NCI-H1092 treated with DMSO at 0.1 percent for 48 hours (cell line): ENCODE measurements around the gene DKC1.

Experiments used
- DNase-seq: peaks from one replicate; lab custom pipeline; 2025; lab: John Stamatoyannopoulos, UW

Gene DKC1

DNA sequence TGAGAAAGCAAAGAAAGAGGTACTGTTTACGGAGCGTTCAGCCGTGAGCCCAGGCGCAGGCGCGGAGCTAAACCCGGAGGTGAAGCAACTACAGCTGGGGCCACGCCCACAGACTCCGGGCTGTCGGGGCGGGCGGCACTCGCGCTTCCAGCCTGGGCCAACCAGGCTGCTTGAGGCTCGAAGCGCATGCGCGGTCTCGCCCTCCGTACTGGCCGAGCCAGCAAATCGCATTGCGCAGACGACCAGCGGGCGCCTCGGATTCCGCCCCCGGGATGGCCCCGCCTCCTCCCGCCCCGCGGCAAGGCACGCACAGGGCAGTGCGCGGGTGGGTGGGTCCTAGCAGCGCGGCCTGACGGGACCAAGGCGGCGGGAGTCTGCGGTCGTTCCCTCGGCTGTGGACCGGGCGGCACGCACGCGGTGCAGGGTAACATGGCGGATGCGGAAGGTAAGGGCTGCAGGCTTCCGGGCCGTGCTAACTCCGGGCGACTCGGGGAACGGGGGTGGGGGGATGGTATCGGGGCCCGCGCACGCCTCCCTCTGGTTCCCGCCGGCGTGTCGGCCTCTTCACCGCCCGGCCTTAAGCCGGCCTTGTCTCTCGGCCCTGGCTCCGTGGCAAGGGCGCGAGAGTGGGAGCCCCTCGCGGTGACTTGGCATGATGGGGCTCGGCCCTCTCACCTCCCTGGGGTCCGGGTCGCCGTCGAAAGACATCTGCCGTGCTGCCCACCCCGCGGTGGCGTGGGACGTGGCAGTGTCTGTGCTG lies at the start of gene DKC1:
Gene DKC1 (plus strand): TSS at position 328 of the 760 bp plus-strand sequence. CDS start 102 bp downstream, at position 430.
- DNase-seq = peak; percentile 97

DNA sequence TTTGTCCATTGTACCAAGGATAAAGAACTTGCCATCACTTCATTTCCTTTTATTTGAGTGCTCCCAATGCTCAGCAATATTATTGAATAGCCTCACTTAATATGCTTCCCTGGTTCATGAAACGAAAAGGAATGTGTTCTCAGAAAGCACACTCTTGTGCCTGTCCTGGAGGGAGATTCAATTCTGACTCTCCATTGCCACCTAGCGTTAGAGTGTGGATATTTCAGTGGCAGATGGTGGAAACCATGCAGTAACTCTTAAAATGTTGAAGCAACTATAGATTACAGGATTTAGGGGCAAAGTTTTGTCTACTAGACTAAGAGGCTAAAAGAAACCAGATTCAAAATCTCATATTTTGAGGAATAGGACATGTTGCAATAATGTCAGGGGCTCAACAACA lies 47.7 kb upstream of the DKC1 start:
- peak; percentile 22 for DNase-seq

DNA sequence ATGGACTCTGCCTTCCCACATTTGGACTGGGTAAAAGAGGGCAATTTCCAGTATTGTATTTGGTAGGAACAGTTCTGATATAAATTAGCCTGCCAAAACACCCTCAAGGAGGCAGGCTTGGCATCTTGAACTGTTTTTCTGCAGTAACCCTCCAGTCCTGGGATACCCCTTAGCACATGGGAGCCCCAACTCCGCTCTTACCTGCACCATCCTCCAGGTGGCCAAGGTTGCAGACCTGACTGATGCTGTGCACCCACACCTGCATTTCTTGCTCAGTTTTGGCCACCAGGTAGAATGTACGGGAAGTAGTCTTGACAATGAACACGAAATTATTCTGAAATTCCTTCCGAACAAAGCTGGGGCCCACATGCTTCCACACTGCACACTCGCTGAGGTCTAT lies 46.8 kb upstream of the DKC1 start:
- no peak for DNase-seq

DNA sequence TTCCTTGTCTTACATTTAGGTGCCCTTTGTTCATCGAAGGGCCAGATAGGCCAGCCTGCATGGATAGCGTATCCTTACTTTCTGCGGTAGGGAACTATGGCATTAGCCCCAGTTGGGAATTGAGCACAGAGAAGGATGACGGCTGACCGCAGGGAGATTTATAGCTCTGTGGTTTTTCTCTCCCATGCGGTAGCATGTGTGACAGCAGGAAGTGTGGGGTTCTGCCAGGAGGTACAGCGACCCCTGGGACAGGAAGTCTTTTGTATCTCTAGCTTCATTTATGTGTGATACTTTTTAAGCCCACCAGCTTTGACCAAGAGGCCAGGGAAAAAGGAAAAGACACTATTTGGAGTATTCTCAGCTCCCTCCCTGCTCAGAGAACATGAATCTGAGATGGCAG lies 44.8 kb upstream of the DKC1 start:
- DNase-seq = no peak

DNA sequence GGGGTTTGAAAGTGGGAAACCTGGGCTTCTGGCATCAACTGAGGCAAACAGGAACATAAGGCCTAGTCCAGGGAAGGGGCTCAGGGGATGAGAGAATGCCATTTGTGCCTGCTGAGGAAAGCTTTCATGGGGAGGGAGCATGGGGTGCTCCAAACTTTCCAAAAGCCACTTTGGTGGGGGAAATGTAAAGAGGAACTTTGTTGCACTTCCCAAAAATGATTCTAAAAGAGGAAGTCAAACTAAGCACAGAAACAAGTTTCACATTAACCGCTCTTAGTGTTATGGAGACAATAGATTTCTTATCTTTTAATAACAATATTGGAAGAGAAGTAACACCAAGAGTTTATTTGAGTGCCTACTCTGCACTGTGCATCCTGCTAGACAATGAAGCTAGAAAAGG lies 44.0 kb upstream of the DKC1 start:
- DNase-seq = no peak

DNA sequence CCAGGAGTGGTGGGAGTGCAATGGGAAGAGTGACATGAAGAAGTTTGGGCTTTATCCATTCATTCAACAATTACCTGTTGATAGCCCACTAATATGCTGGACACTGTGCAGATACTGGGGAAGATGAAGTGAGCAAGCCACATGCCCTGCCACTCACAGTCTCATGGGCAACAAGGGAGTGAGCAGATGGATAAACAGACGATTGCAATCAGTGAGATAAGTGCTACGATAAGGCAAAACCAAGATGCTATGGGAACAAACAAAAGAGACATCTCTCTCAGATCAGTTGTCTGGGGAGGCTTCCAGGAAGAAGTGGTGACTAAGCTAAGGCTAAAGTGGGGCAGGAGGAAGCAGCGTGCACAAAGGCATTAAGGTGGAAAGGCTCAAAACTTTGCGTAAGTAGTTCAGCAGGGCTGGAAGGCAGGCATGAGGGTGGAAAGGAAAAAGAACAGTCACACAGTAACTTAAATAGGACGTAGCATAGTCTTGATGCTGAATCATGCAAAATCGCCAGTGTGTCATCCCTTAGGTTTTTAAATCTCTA lies 43.5 kb upstream of the DKC1 start:
- DNase-seq = no peak

DNA sequence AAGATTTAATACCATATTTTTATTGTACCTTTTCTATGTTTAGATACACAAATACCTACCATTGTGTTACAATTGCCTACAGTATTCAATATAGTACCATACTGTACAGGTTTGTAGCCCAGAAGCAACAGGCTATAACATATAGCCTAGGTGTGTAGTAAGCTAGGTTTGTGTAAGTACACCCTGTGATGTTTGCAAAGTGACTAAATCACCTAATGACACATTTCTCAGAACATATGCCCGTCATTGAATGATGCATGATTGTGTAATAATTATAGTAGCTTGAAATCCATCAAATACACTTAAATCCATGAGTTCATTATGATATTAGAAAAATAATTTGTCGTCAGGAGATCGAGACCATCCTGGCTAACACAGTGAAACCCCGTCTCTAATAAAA lies 42.6 kb upstream of the DKC1 start:
- DNase-seq = no peak

DNA sequence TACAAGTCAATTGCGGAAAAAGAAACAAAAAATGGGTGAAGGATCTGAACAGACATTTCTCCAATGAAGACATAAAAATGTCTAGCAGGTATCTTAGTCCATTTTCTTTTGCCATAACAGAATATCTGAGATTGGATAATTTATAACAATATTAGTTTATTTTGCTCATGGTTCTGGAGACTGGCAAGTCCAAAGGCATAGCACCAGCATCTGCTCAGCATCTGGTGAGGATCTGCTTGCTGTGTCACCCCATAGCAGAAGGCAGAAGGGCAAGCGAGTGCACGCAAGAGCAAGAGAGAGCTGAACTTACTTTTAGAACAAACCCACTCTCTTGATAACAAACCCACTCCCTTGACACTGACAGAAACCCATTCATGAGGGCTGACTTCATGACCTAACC lies 41.5 kb upstream of the DKC1 start:
- DNase-seq = no peak

DNA sequence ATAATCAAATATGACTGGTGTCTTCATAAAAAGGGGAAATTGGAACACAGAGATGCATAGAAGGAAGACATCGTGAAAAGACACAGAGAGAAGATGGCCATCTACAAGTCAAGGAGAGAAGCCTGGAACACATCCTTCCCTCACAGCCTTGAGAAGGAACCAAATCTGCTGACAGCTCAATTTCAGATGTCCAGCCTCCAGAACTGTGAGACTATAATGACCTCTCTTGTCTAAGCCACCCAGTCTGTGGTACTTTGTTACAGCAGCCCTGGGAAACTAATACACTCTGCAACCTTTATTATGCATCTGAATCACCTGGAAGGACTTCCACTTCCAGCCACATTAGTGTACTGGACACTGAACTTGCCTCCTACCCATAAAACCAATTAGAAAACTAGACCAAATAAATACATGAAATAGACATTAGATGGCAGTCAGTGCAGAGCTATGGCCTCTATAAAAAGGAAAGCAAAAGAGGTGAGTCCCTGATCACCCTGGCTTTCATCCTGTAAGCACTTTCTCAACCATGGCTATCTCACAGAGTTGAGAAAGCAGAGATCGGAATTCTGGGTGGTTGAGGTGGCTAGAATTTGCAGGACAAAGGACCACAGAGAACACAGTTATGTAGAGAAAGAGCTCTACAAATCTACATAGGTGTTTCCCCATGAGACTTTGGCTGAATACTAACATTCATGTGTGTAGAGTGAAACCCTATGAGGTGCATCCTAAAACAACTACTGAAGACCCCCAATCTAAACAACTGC lies 37.5 kb upstream of the DKC1 start:
- DNase-seq = no peak

DNA sequence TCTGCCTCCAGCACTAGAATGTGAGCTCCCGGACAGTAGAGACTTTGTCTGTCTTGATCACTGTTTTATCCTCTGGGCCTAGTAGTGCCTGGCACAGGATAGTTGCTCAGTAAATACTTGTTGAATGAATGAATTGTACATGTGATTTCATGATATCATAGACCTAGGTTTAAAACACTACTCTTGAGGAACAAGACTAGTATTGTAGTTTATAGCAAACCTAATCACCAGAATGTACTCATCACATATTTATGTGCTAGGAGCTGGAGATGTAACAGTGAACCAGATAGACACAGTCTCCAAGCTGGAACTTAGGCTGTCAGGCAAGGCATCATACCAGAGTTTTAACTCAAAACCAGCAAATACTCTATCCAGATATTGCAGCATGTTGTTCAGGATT lies 35.2 kb upstream of the DKC1 start:
- DNase-seq = no peak

DNA sequence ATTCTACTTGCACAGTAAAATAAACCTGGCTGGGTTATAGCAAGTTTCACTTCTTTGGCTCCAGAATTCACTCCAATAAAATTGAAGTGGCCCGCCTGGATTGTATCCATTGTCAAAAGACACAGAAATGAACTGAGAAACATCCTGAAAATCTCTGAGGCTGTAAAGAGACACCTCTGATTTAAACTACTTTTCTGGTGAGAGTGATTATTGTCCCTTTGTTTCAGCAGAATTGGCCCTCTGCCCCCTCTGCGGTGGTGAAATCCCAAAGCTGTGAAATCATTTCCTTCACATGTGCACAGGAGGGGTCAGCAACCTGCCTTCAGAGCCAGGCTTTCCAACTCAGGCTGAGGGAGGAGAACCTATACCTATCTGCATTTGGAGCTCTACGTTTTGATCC lies 34.8 kb upstream of the DKC1 start:
- DNase-seq = no peak

DNA sequence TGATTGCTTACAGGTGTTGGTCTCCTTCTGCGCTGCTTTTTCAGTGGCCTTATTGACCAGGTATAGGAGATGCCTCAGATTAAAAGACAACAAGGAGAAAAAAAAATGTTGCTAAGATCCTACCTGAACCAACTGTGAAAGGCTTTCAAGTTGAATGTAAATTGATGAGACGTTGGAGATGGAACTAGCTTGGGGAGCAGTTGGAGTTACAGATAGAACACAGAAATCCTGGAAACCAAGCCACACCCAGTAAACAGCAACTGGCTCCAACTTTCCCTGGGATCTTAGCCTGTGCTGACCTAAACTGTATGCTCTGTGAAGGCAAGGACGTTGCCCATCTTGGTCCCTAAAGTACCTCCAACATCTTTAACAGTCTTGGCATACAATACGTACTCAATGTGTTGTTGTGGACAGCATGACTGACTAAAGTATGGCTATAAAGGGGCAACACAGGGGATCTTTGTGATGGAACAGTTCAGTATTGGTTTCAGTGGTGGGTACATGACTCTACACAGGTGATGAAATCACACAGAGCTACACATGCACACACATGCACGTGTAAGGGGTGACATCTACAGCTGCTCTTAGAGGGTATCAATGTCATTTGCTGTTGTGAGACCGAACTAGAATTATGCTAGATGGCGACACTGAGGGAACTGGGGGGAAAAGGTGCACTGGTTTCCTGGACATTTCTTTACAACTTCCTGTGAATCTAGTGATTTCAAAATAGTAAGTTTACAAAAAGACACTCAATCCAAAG lies 34.1 kb upstream of the DKC1 start:
- no peak for DNase-seq

DNA sequence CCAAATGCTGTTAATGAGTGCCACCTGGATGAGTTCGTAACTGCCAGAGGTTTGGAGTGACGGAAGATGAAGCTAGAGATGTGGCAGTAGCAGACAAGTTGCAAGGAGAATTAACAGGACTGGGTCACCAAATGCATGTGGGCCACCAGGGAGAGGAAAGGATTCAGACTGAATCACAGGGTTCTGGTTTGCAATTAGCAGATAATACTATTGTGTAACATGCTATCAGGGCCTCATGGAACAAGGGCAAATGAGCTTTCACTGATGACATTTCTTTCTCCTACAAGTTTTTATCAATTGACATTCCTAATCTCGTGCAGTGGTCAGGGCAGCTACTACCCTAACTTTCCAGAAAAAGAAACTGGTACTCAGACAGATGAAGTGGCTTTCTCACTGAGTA lies 33.2 kb upstream of the DKC1 start:
- DNase-seq = no peak

DNA sequence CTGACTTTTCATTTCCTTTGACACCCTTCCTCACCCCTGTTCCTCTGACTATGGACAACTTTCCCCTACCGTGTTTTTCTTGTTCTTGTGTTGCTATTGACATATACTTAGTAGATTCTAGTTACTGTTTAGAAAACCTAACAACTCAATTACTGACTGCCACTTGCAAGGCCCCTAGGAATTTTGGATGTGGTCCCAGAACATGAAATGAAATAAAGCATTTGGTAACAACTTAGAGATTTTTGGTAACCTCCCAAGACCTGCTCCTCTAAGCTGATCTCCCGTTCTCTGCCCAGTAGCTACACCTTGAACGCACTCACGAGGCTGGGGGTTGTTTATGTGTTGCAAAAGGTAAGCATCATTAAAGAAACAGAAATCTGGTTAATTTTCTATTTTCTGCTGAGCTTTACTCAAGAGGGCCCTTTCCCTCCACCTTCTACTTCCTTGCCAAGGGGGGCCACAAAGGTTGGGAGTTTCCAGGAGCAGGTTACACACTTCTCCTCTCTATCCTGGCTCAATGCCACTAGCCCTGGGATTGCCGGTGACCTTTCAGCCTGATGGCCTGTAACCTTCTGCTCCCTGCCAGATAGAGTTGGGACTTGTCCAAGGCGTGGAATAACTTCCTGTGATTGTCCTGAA lies 32.3 kb upstream of the DKC1 start:
- DNase-seq = no peak

DNA sequence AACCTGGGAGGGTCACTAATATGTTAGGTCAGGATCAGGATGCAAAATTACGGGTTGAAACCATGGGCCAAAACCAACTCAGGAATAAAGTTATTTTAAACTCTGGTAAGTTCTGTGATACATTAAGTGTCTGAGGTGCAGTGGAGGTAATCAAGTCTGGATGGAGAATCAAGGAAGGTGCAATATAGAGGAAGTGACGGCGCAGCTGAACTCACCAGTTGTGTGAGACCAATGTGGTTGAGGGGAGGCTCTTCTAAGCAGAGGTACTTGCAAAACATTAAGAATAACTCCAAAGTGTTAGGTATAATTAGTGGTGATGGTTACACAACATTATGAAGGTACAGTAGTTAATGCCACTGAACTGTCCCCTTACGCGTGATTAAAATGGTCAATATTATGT lies 31.5 kb upstream of the DKC1 start:
- DNase-seq = no peak

DNA sequence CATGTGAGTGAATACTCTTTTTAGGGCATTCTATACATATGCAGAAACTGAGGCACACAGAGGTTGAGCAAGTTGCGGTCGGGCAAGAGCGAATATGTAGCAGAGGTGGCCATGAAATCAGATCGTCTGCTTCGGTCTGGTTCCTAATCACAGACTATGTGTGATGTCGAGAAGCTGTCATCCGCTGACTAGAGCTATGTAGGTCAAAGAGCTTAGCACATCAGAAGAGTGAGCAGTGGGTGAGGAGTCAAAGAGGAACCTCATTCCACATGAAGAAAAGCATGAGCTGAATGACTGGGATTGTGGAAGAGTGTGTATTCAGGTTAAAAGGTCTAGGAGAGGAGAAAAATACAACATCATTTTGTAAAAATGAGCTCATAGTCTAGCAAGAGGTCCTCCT lies 30.8 kb upstream of the DKC1 start:
- no peak for DNase-seq

DNA sequence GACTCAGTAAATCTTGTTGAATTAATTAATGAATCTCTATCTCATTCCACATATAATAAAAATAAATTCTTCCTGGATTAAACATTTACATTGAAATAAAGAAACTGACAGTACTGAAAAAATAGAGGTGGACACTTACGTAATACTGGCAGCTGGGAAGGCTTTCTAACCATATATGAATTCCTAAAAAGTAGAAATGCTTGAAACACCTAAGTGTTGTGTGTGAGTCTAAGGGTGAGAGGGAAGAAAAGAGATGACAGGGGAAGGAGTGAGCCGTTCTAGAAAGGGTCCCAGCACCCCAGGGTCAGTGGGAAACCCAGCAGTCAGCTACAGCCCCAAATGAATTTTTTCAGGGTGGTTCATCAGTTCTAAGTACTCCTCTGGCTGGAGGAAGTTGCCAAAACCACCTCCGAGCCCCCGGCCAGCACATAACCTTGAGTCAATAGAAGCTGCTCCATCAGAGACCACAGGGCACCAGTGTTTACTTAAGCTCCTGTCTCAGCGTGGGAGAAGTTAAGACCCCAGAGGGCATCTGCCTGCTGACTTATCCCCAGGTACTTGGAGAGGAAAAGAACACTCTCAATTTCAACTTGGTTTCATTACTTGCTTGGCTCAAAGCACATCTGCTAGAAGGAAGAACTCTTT lies 30.1 kb upstream of the DKC1 start:
- no peak for DNase-seq

DNA sequence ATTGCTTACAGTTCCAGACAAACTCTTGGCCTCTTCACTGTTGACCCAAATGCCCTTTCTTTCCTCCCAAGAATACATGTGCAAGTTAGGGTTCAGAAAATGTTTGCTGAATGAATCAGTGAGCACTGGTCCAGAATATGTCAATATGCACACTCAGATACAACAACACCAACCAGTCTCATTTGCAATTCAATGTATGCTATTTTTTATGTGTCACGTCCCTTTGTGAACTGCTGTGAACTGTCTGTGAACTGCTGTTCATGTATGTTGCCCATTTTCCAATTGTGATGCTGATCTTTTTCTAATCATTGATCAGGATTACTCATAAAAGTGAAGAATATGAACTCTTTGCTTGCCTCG lies 29.6 kb upstream of the DKC1 start:
- DNase-seq = no peak

DNA sequence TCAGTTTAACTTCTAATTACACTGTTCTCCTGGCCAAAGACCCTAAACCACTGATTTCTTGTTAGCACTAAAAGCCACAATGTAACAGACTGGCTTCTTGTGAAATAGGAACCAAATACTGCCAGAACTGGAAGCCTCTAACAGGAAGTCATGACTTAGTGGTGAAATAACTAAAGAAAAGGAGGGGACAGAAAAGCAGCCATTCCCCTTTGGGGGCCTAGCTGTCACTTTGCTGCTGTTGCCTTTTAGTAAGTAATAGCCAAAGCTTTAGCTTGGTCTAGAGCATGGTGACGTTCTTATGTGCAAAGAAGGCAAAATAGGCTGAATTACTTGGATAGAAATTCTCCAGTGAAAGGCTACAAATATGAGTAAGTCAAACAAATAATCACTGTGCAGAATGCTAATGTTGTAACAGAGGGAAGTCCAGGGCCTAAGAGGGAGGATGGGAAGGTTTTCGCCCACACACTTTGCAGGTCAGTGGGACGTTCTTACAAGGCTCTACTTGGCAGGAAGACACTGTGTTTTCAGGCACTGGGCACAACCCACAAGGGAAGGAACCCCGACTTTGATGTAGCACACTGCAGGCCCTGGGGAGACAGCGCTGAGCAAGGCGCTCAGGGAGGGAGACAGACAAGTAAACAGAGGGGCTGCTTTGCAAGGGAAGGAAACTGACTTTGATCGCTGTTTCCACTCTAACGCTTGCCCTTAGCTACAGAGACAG lies 28.4 kb upstream of the DKC1 start:
- no peak for DNase-seq

DNA sequence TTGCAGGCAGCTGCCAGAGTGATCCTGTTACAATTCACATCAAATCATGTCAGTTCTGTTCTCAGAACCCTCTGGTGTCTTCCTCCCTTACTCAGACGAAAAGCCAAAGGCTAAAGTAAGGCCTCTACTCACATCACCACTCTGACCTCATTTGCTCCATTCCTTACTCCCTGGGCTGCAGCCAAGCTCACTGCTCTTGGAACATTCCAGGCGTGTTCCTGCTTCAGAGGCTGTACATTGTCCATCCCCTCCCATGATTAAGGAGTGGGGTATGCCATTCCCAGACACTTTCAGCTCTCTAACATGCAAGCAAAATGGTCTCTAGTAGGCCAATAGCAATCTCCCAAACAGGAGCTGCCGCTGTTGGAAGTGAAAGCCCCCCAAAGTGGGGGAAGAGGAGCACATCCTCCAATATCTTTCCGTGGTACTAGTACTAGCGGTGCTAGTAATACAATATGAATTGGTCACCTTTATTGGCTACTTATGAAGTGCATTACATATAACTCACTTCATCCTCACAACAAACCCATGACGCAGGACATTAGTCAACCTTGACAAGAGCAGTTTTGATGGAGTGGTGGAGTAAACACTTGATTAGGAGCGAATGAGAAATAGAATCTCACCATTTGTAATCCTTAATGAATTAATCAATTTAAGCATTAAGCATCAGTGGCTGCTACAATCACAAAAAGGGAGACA lies 26.8 kb upstream of the DKC1 start:
- DNase-seq = no peak
